ENCODE data around the gene ZNF740.

DNA sequence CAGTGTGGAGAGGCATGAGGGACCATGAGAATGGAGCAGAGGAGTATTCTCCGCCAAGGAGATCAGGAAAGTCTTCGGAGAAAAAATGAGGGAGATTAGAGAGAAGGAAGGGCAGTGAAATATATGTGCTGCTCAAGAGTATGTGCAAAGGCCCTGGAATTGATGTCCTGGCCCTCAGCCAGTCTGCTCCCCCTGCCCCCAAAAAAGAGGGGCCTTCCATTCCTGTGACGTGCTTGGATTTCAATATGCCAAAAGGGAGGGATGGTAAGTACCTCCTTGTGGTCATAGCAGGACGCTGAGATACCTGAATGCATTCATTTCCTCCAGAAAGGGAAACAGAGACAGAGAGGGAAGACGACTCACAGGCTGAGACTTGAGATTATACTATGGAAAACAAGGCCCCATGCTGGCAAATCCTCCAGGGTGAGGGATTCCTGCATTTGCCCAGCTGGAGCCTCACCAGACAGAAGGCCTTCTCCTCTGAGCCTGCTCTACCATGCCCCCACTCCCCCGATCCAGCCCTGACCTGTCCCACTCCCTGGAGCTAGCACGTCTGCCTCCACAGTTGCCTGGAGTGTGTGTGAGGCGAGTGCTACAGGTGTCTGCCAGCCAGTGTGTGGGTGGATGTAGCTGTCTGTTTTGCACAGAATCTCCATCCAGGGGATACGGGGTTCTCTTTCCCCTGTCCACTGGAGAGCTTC lies 55.4 kb downstream of the ZNF740 start:
- TF ChIP-seq EZH2 (IDR thresholded peaks at IDR 0.05; ENCODE audit: insufficient read depth, poor library complexity, severe bottlenecking) (no peak), EZH2phosphoT487 (IDR thresholded peaks at IDR 0.05; ENCODE audit: insufficient read depth, low read depth) (no peak)

All from GM23248 (cell line).